DMS79 (cell line): Measurements from ENCODE around the gene SLC16A13.

Experiments
- DNase-seq: peaks from one replicate; lab custom pipeline; 2025; lab: John Stamatoyannopoulos, UW

The SLC16A13 gene

GRCh38 chr17:7014261-7014994 is 21.4 kb upstream of the SLC16A13 start:
- DNase-seq, result peak; percentile 91

DNA sequence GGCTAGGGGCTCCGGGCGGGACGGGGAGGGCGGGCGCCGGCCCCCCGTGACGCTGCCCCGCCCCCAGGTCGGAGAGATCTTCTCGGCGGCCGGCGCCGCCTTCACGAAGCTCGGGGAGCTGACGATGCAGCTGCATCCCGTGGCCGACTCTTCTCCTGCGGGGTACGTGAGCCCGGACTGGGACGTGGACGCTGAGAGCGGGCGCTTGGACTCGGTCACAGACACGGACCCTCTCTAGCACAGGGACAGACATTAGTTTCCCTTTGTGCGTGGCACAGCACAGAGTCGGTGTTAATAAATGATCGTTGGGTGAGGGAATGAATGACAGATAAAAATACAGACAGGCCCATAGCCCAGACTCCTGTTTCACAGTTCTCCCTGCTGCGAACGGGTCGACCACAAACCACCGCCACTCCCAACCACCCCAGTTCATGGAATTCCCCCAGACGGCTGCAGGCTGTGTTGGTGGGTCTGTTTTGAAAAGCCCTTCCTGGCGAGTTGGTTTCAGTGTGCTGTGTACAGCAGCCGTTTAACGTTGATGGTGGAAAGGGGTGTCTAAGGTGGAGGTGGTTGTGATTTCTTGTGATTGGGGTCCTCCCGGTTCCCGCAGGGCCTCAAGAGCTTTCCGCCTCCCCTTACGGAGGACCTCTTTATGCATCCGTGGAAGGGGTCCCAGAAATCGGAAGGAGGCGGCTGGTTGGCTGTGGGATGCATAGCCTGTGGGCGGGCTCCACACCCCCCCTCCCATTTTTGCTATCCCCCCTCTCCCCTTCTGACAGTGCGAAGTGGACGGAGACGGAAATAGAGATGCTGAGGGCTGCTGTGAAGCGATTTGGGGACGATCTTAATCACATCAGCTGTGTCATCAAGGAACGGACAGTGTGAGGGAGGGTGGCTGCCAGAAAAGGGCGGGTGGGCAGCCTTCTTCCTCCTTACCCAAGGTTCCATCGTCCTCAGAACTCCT is 20.5 kb upstream of the SLC16A13 start:
- DNase-seq, result no peak

DNA sequence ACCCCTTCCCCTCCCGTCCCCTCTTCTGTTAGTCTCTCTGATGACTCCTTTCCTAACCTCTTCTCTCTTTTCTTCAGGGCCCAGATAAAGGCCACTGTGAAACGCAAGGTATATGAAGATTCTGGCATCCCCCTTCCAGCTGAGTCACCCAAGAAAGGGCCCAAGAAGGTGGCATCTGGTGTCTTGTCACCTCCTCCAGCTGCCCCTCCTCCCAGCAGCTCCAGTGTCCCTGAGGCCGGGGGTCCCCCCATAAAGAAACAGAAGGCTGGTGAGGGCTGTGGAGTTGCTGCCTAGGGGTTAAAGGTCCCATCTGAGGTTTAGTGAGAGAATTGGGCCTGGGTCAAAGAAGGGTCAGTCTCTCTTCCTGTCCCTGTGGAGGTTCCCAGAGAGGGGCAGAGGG is 19.4 kb upstream of the SLC16A13 start:
- no peak for DNase-seq

DNA sequence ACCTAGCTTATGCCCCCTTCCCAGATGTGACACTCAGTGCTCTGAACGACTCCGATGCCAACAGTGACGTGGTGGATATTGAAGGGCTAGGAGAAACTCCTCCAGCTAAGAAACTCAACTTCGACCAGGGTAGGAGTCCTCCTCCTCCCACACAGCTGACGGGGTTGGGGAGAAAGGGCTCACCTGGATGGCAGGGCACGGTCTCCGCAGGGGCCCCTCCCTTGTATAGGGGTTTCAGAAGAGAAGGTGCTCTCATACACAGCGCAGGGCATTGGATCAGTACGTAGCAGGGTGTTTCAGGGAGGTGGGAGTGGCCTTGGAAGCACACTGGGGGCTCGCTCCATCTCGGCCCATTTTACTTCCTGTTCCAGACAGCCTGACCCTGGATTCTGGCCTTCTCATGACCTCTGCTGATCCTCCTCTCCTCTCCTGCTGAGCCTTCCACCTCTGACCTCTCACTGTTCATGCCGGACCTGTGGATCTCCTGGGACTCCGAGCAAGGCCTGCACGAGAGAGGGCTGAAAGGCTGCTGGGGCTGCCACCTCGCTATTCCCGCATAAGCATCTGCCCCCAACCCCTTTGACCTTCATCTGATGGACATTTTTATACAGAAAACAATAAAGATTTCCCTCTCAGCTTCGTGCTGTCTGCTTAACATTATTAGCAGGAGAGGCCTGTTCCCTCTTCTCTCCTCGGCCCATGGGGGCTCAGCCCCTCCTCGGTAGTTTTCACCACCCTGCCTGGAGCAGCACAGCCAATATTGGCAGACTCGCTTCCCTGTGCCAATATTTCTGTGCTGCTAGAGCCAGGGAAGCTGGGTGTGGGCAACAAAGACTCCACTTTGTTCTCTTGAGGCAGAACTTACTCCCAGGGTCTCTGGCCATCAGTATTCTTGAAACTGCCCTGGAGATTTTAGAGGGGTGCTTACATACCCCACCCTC is 18.7 kb upstream of the SLC16A13 start:
- no peak for DNase-seq

- DNase-seq, result no peak
Measured at GRCh38 chr17:7017827-7018200, 18.0 kb upstream of the SLC16A13 start.

DNA sequence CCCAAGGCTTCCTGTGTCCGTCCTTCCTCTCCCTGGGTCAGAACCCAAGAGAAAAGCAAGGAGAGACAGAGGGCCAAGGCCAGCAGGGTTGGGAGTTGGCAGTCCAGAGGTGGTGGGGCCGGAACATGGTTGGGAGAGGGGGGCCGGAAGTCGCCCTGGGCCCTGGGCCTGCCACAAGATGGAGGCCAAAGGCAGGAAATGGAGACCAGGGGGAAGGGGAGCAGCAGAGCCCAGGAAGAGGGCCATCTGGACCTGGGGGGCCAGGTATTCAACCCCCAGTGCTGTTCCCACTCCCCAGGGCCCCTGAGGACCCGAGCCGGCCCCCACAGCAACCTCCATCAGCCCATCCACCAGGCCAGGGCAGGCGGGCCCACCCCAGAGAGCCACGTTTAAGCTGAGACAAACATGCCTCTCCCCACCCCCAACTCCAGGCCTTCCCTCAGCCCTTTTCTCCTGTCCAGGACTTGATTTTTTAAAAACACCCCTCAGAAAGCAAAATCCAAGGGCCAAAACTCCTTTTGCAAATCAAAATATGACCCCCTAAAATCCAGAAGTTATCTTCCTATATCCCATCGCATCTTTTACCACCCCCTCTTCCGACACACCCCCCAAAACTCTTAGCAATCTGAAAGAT is 17.4 kb upstream of the SLC16A13 start:
- no peak for DNase-seq

DNA sequence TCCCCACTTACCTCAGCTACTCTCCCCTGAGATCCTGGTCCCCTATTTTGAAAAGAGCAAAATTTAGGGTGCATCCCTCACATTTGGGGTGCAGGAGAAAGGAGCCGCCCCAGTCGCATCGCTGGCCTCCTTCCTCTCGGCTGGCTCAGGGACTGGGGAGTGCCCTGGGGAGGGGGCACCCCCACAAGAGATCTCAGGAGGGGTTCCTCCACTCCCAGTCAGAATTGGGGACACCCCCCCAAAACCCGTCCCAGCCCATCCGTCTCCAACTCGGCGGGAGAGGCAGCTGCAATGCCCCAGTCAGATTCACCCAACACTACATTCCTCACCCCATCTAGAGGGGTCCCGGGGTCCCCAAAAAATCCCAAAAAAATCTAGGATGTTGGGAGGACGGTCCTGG is 16.4 kb upstream of the SLC16A13 start:
- no peak for DNase-seq

- peak; percentile 69 for DNase-seq
Measured at GRCh38 chr17:7019839-7020519, 15.8 kb upstream of the SLC16A13 start.

GRCh38 chr17:7020894-7021664 is 14.7 kb upstream of the SLC16A13 start:
- no peak for DNase-seq

DNA sequence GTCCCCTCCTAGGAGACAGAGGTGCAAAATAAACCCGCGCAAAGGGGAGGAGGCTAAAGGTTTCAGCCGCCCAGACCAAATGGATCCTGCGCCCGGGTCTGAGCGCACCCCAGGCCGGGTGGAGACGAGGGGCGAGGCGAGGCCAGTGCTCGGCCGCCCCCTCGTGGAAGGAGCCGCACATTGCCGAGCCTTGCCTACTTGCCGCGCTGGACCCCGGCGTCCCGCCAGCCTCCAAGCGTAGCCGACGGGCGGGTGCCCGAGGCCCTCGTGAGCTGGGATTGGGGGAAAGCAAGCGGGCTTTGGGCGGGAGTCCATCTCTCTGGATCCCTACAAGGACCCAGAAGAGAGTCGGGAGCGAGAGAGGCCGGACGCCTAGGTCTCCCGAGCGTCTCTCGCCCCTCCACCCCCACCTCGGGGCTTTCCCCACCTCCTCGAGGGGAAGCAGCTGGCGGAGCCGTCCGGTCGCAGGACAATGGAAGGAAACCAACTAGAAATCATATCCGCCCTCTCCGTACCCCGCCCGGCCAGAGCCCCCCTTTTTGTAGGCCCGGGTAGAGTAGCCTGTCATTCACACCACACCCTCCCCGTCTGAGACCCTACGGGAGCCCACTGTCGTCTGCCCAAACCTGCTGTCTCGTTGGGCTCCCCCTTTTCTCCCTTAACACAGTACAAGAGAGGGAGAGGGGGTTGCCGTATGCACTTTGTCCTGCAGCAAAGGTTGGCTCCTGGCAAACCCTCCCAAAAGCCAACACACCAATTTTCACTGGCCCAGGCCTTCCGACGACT is 13.6 kb upstream of the SLC16A13 start:
- DNase-seq, result peak; percentile 64

DNA sequence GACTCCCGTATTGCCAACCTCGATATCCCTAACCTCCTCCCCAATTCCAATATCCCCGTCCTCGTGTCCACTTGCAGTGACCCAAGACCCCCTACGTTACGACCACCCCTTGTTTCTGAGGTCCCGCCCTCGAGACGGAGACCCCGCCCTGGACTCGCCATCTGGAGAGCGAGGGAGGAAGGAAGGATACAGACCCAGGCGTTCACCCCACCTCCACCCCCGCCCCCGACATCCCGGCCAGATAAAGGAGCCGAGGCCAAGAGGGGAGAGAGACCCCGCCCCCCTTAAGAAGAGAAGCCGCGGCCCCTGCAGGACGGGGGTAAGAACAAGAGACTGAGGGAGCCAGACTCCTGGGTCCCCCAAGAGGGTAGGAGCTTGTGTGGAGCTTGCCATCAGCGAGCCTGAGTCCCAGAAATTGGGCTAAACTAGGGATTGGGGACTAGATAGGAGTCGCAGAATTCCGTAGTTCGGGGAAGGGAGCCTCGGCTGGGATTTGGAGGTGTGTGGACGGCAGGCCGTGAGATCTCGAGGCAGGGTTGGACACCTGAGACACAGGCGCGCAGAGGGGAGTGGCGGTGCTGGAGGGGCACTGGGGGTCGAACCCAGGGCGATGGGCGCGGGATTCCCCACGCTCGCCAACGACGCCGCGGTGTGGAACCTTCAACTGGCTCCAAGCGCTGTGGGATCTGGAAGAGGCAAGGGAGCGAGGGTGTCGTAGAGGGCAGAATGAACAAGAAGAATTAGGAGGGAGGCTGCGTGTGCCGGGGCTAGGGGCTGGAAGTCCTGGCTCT is 12.8 kb upstream of the SLC16A13 start, which contains the start of gene BCL6B:
Gene BCL6B (plus strand): TSS at position 270 of the 791 bp plus-strand sequence. CDS start 622 bp downstream, outside the sequence.
- DNase-seq, result no peak

DNA sequence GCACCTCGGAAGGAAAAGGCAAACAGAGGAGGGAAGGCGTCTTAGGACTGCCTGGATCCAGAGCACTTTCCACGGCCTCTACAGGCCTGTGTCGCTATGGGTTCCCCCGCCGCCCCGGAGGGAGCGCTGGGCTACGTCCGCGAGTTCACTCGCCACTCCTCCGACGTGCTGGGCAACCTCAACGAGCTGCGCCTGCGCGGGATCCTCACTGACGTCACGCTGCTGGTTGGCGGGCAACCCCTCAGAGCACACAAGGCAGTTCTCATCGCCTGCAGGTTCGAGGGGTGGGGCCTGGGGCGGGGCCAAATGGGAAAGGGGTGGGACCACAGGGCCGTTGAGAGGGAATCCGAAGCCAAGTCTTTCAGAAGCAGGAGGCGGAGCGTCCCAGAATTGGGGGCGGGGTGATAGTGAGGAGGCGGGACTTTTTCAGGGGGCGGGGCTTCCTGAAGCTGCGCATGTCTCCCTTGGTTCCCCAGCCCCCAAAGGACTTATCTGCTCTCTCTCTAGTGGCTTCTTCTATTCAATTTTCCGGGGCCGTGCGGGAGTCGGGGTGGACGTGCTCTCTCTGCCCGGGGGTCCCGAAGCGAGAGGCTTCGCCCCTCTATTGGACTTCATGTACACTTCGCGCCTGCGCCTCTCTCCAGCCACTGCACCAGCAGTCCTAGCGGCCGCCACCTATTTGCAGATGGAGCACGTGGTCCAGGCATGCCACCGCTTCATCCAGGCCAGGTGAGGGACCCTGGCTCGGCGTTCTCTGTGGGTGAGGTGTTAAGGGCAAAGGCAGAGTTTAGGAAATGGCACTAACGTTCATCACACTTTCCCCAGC is 12.0 kb upstream of the SLC16A13 start:
- no peak for DNase-seq

- no peak for DNase-seq
Measured at GRCh38 chr17:7024402-7024785, 11.4 kb upstream of the SLC16A13 start.

DNA sequence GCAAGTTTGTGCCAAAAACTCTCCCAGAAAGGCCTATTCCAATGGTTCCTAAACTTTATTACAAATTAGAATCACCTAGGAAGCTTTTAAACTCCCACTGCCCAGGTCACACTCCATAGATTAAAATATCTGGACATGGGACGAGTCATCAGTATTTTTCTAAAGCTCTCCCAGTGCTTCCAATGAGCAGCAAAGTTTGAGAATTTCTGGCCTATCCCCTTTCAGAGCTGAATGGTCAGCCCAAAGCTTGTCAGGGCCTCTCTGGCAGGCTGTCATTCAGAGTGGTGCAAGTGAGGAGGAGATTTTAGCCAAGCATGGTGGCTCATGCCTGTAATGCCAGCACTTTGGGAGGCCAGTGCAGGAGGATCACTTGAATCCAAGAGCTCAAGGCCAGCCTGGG is 10.6 kb upstream of the SLC16A13 start:
- DNase-seq, result no peak

- DNase-seq, result no peak
Measured at GRCh38 chr17:7026471-7027115, 9.2 kb upstream of the SLC16A13 start.

- no peak for DNase-seq
Measured at GRCh38 chr17:7027335-7027734, 8.5 kb upstream of the SLC16A13 start.

- no peak for DNase-seq
Measured at GRCh38 chr17:7029096-7029495, 6.7 kb upstream of the SLC16A13 start.
